Measurements from ENCODE around the gene TNS3.
A peak's percentile ranks its signal among the peaks of the same experiment; 100 is the strongest.

The TNS3 gene

DNA sequence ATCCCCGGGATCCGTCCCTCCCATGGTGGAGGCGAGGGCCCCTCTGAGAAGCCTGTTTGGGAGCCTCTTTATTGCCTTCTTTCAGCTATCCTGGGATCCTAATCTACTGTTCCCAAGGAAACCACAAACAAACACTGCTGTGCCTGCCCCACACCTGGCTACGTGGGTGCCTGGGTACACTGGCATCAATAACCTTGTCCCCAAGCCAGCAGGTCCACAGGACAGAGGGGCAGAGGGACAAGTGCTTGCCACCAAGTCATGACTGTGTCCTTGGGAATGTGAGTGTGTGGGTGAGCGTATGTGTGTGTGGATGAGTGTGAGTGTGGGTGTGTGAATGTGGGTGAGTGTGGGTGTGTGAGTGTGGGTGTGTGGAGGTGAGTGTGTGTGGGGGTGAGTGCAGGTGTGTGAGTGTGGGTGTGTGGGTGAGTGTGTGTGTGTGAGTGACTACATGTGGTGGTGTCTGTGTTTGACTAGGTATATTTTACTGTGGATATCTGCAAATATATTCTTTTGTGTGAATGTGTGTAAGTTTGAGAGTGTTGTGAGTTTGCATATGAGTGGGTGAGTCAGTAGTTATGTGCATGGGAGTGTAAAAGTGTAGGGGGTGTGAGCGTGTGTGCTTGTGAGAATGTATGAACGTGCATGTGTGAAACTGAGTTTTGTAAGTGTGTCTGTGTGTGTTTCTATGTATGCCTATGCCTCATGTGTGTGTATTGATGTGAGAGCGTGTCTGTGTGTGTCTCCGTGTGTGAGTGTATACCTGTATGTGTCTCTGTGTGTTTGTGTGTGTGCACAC lies 96.1 kb downstream of the TNS3 start:
- Mint-ChIP-seq H3K27ac (no peak overlapping the region), H3K4me3 (no peak overlapping the region), H3K4me1 (no peaks in the 10 kb centered on the region), H3K9me3 (peaks cover 3% of the 10 kb centered on the region), H3K27me3 (no peaks in the 10 kb centered on the region), H3K36me3 (no peaks in the 10 kb centered on the region)
- CTCF ChIA-PET = no interaction called here
- no peak for DNase-seq

DNA sequence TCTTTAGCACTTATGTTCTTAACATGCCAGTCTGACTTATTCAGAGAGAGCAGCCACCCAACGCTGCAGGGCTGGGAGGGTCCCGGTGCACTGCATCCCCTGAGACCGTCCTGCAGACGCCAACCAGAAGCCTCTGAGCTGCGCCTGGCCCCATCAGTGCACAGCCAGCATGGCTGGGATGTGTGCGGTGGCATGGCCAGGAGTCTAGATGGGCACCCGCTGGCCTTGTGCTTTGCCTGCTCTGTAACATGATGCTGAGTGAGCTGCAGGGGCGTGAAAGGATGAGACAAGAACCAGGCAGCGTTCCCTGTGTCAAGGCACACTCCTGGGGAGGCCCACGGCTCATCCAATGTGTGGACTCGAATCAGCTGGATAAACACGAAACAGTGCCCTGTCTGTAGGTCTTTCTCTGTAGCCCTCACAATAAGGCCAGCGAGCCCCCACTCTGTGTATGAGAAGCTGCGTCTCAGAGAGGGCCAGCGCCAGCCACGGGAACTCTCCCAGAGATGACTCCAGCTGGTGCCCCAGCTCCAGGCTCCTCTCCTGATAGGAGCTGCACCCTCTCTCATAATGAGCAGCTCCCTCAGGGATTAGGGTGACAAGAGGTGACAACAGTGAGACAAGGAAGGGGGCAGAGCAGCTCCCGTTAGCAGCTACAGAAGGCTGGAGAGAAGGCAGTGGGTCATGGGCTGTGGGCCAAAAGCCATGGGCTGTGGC lies 96.8 kb downstream of the TNS3 start:
- H3K4me3 Mint-ChIP-seq = no peak overlapping the region
- DNase-seq = no peak
- no peak overlapping the region for H3K27ac Mint-ChIP-seq
- H3K27me3 Mint-ChIP-seq = no peaks in the 10 kb centered on the region
- H3K4me1 Mint-ChIP-seq = no peaks in the 10 kb centered on the region
- H3K36me3 Mint-ChIP-seq = no peaks in the 10 kb centered on the region
- H3K9me3 Mint-ChIP-seq = peaks cover 3% of the 10 kb centered on the region
- CTCF ChIA-PET = no interaction called here

DNA sequence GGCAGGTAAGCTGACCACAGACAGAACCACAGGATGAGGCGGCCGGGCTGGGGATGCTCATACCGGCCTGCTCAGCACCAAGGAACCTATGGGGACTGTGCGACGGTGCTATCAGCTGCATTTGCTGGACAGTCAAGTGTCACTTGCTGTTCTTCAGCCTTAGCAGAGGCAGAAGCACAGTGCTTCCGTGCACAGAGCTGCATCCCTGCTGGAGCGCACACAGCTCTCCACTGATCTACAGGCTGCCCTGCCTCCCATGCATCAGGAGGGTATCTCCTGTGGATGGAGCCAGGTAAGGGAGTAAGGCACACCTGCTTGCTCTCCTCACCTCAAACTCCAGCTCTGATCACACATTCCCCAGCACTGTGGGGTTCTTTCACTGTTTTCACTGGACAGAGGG lies 97.5 kb downstream of the TNS3 start:
- H3K27me3 Mint-ChIP-seq = peaks cover 4% of the 10 kb centered on the region
- no peaks in the 10 kb centered on the region for H3K4me1 Mint-ChIP-seq
- no peak overlapping the region for H3K4me3 Mint-ChIP-seq
- no peak overlapping the region for H3K27ac Mint-ChIP-seq
- H3K9me3 Mint-ChIP-seq = peaks cover 3% of the 10 kb centered on the region
- H3K36me3 Mint-ChIP-seq = no peaks in the 10 kb centered on the region
- CTCF ChIA-PET = no interaction called here
- no peak for DNase-seq

DNA sequence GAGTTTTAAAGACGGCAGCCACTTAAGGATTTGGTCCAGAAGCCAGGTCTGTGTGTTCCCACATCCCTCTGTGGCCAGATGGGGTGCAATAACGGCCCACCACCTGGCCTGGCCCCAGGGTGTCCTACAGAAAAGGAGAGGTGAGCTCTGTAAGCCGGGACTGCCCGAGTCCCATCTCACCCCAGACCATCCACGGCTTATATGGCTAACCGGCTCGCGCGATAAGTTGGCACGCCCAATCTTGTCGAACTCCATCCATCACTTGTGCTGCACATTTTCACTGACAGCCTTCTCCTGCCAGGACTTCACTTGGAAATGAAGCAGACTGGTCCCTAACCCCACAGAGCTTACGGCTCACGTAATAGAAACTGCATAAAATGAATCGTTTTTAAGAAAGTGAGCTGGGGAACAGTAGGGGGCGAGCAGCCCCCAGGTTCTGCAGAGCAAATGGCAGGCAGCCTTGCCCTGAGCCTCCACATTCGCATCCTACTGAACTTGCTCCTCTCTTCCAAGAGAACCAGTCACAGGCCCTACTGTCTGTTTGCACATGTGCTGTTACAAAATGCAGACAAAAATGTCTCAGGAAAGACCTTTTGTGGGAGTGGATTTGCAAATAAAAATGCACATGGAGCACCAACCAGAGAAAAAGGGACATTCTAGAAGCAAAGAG lies 98.2 kb downstream of the TNS3 start:
- Mint-ChIP-seq H3K9me3 (peaks cover 3% of the 10 kb centered on the region), H3K27me3 (peaks cover 4% of the 10 kb centered on the region), H3K36me3 (no peaks in the 10 kb centered on the region), H3K27ac (no peak overlapping the region), H3K4me1 (no peaks in the 10 kb centered on the region), H3K4me3 (no peak overlapping the region)
- CTCF ChIA-PET = no interaction called here
- no peak for DNase-seq

DNA sequence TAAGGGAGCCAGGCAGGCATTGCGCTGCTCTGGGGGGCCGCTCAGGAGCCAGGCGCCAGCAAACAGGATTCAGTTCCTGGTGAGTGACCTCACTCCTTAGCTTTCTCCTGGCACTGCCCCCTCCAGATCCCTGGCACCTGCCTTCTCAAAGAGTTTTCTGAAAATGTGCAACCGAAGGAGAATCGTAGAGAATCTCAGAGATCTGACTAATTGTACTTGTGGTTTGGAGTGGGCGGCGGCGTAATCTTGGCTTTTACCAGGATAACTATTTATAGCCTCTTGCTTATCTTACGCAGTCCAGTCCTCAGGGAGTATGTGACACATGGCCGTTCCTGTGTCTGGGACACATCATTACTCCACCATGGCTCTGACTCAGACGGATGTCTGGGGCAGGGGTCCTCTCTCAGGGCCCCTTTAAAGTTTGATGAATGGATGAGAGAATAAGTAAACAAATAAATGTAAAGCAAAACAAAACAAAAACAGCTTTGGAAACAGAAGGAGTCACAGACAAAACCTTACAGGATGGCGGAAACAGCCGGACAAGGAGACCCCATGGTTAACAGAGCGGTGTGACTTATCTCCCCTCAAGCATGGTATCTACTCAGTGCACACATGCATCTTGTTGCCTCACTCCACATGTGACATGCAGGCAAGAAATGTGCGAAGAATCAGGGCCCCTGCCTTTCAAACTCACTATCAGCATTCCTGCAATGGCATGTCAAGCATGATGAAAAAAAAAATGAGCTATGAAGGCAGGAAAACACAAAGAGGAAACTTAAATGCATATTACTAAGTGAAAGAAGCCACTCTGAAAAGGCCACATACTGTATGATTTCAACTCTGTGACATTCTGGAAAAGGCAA lies 99.7 kb downstream of the TNS3 start:
- Mint-ChIP-seq H3K27ac (no peak overlapping the region), H3K4me3 (no peak overlapping the region), H3K36me3 (no peaks in the 10 kb centered on the region), H3K9me3 (peaks cover 3% of the 10 kb centered on the region), H3K4me1 (no peaks in the 10 kb centered on the region), H3K27me3 (peaks cover 4% of the 10 kb centered on the region)
- no peak for DNase-seq
- CTCF ChIA-PET = no interaction called here

DNA sequence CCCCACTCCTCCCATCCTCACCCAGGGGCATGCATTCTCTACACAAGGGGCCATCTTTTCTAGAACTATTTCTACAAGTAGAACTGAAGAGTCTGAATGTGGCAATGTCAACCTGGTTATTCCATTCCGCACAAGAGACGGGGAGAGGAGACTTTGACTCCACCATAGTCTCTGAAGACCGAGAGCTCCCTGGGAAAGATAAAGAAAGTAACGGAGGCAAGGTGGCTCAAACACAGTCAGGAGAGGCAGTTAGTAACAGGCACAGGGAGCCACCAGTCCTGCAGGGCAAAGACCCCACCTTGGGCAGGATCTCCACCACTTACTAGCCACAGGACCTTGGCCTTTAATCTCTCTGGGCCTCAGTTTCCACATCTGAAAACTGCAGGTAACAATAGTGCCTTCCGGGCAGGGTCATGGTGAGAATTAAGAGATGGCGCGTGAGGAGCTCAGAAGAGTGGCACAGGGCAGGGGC lies 100.3 kb downstream of the TNS3 start:
- H3K27ac Mint-ChIP-seq = no peak overlapping the region

DNA sequence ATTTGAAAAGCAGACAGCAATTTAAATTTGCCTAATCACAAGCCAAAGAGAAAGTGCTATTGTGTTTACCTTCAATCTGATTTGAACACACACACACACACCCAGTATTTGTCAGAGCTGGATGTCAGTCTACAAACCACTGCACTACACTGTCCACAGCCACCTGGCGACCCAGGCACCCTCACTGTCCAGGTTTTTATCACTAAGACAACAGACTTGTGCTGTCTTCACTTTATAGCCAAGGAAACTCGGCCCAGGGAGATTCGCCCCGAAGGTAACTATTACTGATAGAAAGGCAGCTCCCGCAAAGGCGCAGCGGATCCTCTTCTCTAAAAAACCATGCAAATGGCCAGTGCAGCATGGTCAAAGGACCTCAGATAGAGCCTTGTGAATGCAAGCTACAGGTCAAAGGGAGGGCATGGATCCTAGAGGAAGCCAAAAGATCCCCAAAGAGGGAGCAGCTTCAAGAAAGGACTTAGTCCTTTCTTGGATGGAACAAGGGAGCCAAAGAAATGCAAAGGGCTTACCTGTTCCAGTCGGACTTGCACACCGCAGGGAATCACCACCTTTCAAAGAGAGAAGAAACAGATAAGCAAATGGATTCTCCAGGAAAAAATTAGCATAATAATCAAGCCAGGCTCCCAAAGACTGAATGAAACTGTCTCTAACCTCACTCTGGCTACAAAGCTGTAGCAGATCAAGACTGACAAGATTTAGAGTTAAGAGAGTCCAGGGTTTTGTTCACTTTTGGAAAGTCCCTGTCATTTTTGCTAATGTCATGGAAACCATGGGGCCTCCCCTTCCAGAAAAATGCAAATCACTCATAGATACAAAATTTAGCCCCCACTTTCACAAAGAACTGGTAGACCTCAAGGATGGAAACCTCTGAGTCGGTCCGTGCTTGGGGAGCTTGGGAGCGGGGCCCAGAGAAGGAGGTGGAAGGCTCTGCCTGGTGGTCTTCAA lies 101.1 kb downstream of the TNS3 start:
- H3K27ac Mint-ChIP-seq = peak overlapping the region; percentile 35
- peaks cover 3% of the 10 kb centered on the region for H3K9me3 Mint-ChIP-seq
- H3K4me3 Mint-ChIP-seq = no peak overlapping the region
- no peaks in the 10 kb centered on the region for H3K36me3 Mint-ChIP-seq
- CTCF ChIA-PET = no interaction called here
- H3K27me3 Mint-ChIP-seq = peaks cover 4% of the 10 kb centered on the region
- H3K4me1 Mint-ChIP-seq = no peaks in the 10 kb centered on the region
- DNase-seq = no peak

More for the DNA sequence above, 100.3 kb downstream of the TNS3 start:
- no peak for DNase-seq
- Mint-ChIP-seq H3K27me3 (peaks cover 4% of the 10 kb centered on the region), H3K4me1 (no peaks in the 10 kb centered on the region), H3K4me3 (no peak overlapping the region), H3K9me3 (peaks cover 3% of the 10 kb centered on the region), H3K36me3 (no peaks in the 10 kb centered on the region)
- CTCF ChIA-PET = no interaction called here

DNA sequence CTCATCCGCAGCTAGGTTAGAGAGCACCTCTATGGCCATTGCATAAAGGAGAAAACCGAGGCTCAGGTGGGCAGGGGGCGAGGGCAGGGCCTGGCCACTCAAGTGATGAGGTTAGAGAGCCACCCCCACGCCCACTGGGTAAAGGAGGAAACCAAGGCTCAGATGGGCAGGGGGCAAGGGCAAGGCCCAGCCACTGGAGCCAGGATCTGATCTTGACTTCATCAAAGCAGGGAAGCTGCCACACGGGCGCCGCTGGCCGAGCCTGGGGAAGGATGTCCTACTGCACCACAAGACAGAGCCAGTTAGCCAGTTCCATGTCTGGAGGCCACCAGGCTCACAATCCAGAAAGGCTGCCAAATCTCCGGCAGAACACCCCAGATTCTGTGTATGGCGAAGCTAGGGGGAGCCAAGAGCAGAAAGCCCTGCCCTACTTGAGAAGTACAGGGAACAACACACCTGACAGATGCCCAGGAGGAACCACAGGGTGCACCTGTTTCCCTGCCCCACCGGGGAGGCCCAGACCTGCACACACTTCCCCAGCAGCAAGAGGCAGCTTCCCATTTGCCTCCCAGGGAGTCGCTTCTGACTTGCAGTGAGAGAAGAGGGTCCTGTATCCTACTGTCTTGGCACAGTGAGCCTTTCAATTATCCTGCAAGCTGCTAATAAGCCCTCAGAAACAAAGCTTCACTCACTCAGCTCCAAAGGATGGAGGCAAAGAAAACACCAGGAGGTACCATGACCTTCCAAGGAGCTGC lies 101.9 kb downstream of the TNS3 start:
- CTCF ChIA-PET = no interaction called here
- DNase-seq = no peak
- peaks cover 3% of the 10 kb centered on the region for H3K9me3 Mint-ChIP-seq
- H3K36me3 Mint-ChIP-seq = no peaks in the 10 kb centered on the region
- no peak overlapping the region for H3K4me3 Mint-ChIP-seq
- peaks cover 4% of the 10 kb centered on the region for H3K27me3 Mint-ChIP-seq
- H3K27ac Mint-ChIP-seq = no peak overlapping the region
- H3K4me1 Mint-ChIP-seq = no peaks in the 10 kb centered on the region

DNA sequence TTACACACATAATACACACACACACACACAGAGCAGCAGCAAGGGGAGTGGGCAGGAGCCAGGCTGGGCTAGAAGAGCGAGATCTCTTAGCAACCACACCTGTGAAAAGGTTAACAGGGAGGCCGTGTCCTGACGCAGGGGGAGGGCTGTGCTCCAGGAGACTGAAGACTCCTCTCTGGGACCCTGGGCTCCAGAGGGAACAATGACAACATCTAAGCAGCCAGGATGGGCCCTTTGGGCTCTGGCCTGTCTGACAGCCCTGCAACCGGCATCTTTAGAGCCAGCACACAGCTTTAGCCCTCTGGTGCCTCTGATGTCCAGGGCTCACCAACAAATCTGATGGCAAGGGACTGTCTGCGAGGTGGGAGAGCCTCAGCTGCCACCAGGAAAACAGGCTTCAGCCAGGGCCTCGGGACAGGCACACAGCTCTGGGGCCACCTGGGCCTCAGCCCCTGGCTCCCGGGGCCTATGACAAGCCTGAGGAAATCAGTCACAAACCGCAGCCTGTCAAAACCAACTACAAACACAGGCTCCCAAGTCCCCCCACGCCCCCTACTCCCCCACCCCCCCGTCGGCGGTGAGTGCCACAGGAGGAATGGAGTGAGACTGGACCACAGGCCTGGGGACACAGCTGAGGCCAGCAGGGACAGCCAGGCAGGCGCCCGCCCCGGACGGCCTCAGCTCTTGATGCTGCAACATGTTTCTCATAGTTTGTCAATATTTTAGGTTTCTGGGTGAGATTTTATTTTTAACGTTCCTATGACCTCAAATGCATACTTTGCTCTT lies 102.8 kb downstream of the TNS3 start:
- Mint-ChIP-seq H3K27me3 (peaks cover 4% of the 10 kb centered on the region), H3K9me3 (peaks cover 3% of the 10 kb centered on the region), H3K36me3 (no peaks in the 10 kb centered on the region), H3K27ac (no peak overlapping the region), H3K4me3 (no peak overlapping the region), H3K4me1 (no peaks in the 10 kb centered on the region)
- CTCF ChIA-PET = no interaction called here
- DNase-seq = no peak

DNA sequence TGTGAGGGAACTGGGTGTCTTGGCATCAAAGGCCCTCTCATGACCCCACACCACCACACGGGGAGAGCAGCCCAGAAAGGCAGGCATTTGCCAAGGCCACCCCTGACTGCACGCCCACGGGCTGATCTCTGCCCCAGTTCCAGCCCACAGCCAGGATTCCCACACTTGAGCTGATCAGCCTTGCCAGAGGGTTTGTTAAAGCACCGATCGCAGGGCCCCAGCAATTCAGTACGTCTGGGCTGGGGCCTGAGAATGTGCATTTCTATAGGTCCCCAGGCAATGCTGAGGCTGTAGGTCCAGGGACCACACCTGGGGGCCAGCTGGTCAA lies 103.9 kb downstream of the TNS3 start:
- DNase-seq = no peak
- CTCF ChIA-PET = no interaction called here
- no peaks in the 10 kb centered on the region for H3K36me3 Mint-ChIP-seq
- H3K27me3 Mint-ChIP-seq = peaks cover 4% of the 10 kb centered on the region
- H3K4me3 Mint-ChIP-seq = no peak overlapping the region
- H3K4me1 Mint-ChIP-seq = no peaks in the 10 kb centered on the region
- no peak overlapping the region for H3K27ac Mint-ChIP-seq
- peaks cover 3% of the 10 kb centered on the region for H3K9me3 Mint-ChIP-seq

DNA sequence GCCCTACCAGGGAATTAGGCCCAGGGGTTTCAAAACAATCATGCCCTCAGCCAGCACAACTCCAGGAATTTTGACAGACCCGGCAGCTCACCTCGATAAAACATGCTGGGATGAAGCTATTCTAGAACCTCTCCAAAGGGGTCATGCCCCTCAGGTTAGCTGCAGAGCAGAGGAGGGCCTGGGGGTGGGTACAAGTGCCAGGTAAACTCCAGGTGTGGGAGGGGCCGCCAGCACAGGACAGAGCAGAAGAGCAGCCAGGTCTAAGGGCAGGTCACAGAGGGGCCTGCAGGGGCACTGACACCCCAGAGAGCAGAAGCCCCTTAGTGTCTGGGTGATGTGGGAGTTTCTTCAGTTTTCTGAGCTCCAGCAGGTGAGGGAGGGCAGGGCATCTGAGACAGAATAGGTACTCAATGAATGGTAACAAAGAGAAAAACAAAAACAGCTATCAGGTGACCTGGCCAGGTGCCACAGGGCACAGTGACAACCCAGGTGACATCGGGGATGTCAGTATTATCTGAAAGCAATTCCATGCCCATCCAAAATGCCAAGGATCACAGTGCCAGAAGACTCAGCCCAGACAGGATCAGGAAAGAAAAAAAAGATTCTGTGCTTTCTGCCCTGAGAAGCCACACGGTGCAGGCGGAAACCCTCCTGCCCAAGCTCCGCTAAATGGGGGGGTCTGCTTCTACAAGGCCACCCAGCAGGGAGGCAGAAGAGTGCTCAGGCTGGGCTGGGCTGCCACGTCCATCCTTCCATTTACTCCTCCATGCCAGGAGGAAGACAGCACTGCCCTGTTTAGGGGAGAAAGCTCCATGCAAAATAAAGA lies 104.5 kb downstream of the TNS3 start:
- Mint-ChIP-seq H3K9me3 (no peaks in the 10 kb centered on the region), H3K36me3 (no peaks in the 10 kb centered on the region), H3K27me3 (peaks cover 4% of the 10 kb centered on the region), H3K4me3 (no peak overlapping the region), H3K4me1 (no peaks in the 10 kb centered on the region), H3K27ac (no peak overlapping the region)
- CTCF ChIA-PET = no interaction called here
- no peak for DNase-seq

DNA sequence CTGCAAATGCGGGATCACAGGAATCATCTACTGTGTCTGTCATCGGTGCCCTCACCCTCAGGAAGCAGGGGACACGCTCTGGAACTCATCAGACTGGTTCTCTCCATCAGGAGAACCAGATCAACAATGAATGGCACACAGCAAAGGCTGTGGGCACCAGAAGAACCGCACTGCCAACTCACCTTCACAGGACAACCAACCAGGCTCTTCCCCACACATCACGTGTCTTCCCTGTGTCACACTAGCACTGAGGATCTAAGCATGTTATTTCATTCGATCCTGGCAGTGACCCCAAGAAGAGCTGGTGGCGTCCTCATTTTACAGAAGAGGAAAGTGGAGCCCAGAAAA lies 106.1 kb downstream of the TNS3 start:
- DNase-seq = no peak
- Mint-ChIP-seq H3K36me3 (no peaks in the 10 kb centered on the region), H3K27ac (no peak overlapping the region), H3K9me3 (no peaks in the 10 kb centered on the region), H3K27me3 (peaks cover 4% of the 10 kb centered on the region), H3K4me3 (no peak overlapping the region), H3K4me1 (no peaks in the 10 kb centered on the region)
- CTCF ChIA-PET = no interaction called here
